SK-N-SH treated with all-trans-retinoic acid at 6 μM for 48 hours (cell line): Measurements from ENCODE around the gene KCNMB2.

Experiments used
- ATAC-seq: fragments of 200-7000 bp; cut with Tn5 transposase; 3 replicates; pipeline ENCODE4 v1.9.1; 2020; ENCODE audit warnings: mild to moderate bottlenecking, moderate library complexity
- ARNTL ChIP-seq: fragments of 450-650 bp; formaldehyde crosslinking; IDR thresholded peaks from 2 replicates; pipeline ENCODE4 v1.5.0; 2020; ENCODE audit warnings: low read depth, mild to moderate bottlenecking, moderate library complexity, borderline replicate concordance
- CREB5 ChIP-seq: fragments of 250-450 bp; sonication (Bioruptor Pico); IDR thresholded peaks from 2 replicates; pipeline ENCODE4 v1.5.1; 2020; ENCODE audit warnings: low read depth, mild to moderate bottlenecking, moderate library complexity
- CSDC2 ChIP-seq: fragments of 250-450 bp; sonication (Bioruptor Pico); IDR thresholded peaks from 2 replicates; pipeline ENCODE4 v1.5.0; 2020; ENCODE audit warnings: mild to moderate bottlenecking, moderate library complexity
- CSRNP3 ChIP-seq: fragments of 250-450 bp; sonication (Bioruptor Pico); IDR thresholded peaks from 2 replicates; pipeline ENCODE4 v1.5.1; 2021; ENCODE audit warnings: mild to moderate bottlenecking, moderate library complexity
- ESRRG ChIP-seq: fragments of 250-450 bp; sonication (Bioruptor Pico); IDR thresholded peaks from 2 replicates; pipeline ENCODE4 v1.6.1; 2021; ENCODE audit warnings: mild to moderate bottlenecking
- GLIS3 ChIP-seq: fragments of 250-450 bp; sonication (Bioruptor Pico); IDR thresholded peaks from 2 replicates; pipeline ENCODE4 v1.5.0; 2020; ENCODE audit warnings: mild to moderate bottlenecking, moderate library complexity
- ISL1 ChIP-seq: fragments of 250-450 bp; sonication (Bioruptor Pico); IDR thresholded peaks from 2 replicates; pipeline ENCODE4 v2.1.2; 2022; ENCODE audit warnings: mild to moderate bottlenecking, moderate library complexity
- OSR1 ChIP-seq: fragments of 250-450 bp; sonication (Bioruptor Pico); IDR thresholded peaks from 2 replicates; pipeline ENCODE4 v1.8.0; 2022; ENCODE audit warnings: moderate library complexity, mild to moderate bottlenecking, inconsistent platforms
- PATZ1 ChIP-seq: fragments of 250-450 bp; sonication (Bioruptor Pico); IDR thresholded peaks from 2 replicates; pipeline ENCODE4 v1.8.0; 2020; ENCODE audit warnings: mild to moderate bottlenecking, moderate library complexity, borderline replicate concordance
- POU6F1 ChIP-seq: fragments of 250-450 bp; sonication (Bioruptor Pico); IDR thresholded peaks from 2 replicates; pipeline ENCODE4 v1.8.0; 2021; ENCODE audit warnings: low read depth, mild to moderate bottlenecking, moderate library complexity, borderline replicate concordance
- PPARA ChIP-seq: fragments of 250-450 bp; sonication (Bioruptor Pico); IDR thresholded peaks from 2 replicates; pipeline ENCODE4 v1.5.0; 2020; ENCODE audit warnings: mild to moderate bottlenecking, borderline replicate concordance
- RARB ChIP-seq: fragments of 250-450 bp; sonication (Bioruptor Pico); IDR thresholded peaks from 2 replicates; pipeline ENCODE4 v1.8.0; 2021; ENCODE audit warnings: mild to moderate bottlenecking, moderate library complexity
- SNAI2 ChIP-seq: fragments of 250-450 bp; sonication (Bioruptor Pico); IDR thresholded peaks from 2 replicates; pipeline ENCODE4 v1.5.0; 2020; ENCODE audit warnings: mild to moderate bottlenecking, moderate library complexity
- TCF4 ChIP-seq: fragments of 250-450 bp; sonication (Bioruptor Pico); IDR thresholded peaks from 2 replicates; pipeline ENCODE4 v1.8.0; 2021; ENCODE audit warnings: mild to moderate bottlenecking, moderate library complexity, borderline replicate concordance
- TOX ChIP-seq: fragments of 250-450 bp; sonication (Bioruptor Pico); IDR thresholded peaks from 2 replicates; pipeline ENCODE4 v1.8.0; 2021; ENCODE audit warnings: mild to moderate bottlenecking, moderate library complexity, borderline replicate concordance
- ZC3H10 ChIP-seq: fragments of 250-450 bp; sonication (Bioruptor Pico); IDR thresholded peaks from 2 replicates; pipeline ENCODE4 v1.5.1; 2021; ENCODE audit warnings: mild to moderate bottlenecking, moderate library complexity
- ZFP3 ChIP-seq: fragments of 250-450 bp; sonication (Bioruptor Pico); IDR thresholded peaks from 2 replicates; pipeline ENCODE4 v1.5.0; 2020; ENCODE audit warnings: mild to moderate bottlenecking, moderate library complexity
- ZFP30 ChIP-seq: fragments of 450-650 bp; formaldehyde crosslinking; IDR thresholded peaks from 2 replicates; pipeline ENCODE4 v1.5.0; 2022; ENCODE audit warnings: mild to moderate bottlenecking, moderate library complexity
- ZNF565 ChIP-seq: fragments of 450-650 bp; formaldehyde crosslinking; conservative IDR thresholded peaks from 2 replicates; pipeline ENCODE4 v1.5.0; 2020; ENCODE audit warnings: low read depth, mild to moderate bottlenecking, moderate library complexity
- ZNF8 ChIP-seq: fragments of 450-650 bp; formaldehyde crosslinking; IDR thresholded peaks from 2 replicates; pipeline ENCODE4 v1.5.0; 2020; ENCODE audit warnings: mild to moderate bottlenecking, moderate library complexity

Gene KCNMB2

GRCh38 chr3:178680037-178680436, 143.8 kb downstream of the KCNMB2 start:
- no peak for TF ChIP-seq ZNF565 (CRISPR knock-in tag)
- no peak for ATAC-seq

- TF ChIP-seq PATZ1 (no peak), CREB5 (CRISPR knock-in tag) (no peak), POU6F1 (no peak), ARNTL (CRISPR knock-in tag) (no peak), TCF4 (CRISPR knock-in tag) (no peak), SNAI2 (CRISPR knock-in tag) (no peak), CSRNP3 (CRISPR knock-in tag) (no peak), ZFP30 (no peak), PPARA (CRISPR knock-in tag) (no peak), OSR1 (CRISPR knock-in tag) (no peak), ZNF565 (CRISPR knock-in tag) (no peak), GLIS3 (CRISPR knock-in tag) (no peak), RARB (no peak), ZNF8 (CRISPR knock-in tag) (no peak)
- no peak for ATAC-seq
Measured at GRCh38 chr3:178680489-178680888, 144.3 kb downstream of the KCNMB2 start.

GRCh38 chr3:178684881-178685590, 148.8 kb downstream of the KCNMB2 start:
- no peak for ATAC-seq
- TF ChIP-seq PATZ1 (no peak), ARNTL (CRISPR knock-in tag) (no peak), CREB5 (CRISPR knock-in tag) (no peak), ESRRG (CRISPR knock-in tag) (no peak), TCF4 (CRISPR knock-in tag) (no peak), ZFP3 (no peak), SNAI2 (CRISPR knock-in tag) (no peak), ISL1 (CRISPR knock-in tag) (no peak), CSRNP3 (CRISPR knock-in tag) (no peak), POU6F1 (no peak), ZC3H10 (no peak), CSDC2 (no peak), ZFP30 (no peak), TOX (no peak), ZNF8 (CRISPR knock-in tag) (no peak), GLIS3 (CRISPR knock-in tag) (no peak), OSR1 (CRISPR knock-in tag) (no peak)
